HG03159 (cell line): ENCODE data around the gene SENP8.

Experiments
- ATAC-seq: cut with Tn5 transposase; IDR thresholded peaks from one replicate; pipeline ENCODE4 v1.9.1; 2021; ENCODE audit warnings: mild to moderate bottlenecking, moderate library complexity; ENCODE audit not compliant: unreplicated experiment

The SENP8 gene

DNA sequence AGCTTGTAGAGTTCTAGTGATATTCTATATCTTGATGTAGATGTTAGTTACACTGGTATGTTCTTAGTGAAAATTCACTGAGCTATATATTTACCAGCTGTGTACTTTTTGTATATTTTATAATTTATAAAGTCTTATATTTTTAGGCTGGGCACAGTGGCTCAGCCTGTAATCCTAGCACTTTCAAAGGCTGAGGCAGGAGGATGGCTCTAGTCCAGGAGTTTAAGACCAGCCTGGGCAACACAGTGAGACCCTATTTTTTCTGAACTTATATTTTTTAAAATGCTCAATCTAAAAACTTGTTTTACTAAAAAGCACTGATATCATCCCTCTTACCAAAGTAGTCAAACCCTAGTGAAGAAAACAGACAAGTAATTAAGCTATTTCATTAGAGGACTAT is 5.4 kb upstream of the SENP8 start:
- ATAC-seq, result no peak

- no peak for ATAC-seq
Observed at GRCh38 chr15:72113347-72114031, 4.7 kb upstream of the SENP8 start.

DNA sequence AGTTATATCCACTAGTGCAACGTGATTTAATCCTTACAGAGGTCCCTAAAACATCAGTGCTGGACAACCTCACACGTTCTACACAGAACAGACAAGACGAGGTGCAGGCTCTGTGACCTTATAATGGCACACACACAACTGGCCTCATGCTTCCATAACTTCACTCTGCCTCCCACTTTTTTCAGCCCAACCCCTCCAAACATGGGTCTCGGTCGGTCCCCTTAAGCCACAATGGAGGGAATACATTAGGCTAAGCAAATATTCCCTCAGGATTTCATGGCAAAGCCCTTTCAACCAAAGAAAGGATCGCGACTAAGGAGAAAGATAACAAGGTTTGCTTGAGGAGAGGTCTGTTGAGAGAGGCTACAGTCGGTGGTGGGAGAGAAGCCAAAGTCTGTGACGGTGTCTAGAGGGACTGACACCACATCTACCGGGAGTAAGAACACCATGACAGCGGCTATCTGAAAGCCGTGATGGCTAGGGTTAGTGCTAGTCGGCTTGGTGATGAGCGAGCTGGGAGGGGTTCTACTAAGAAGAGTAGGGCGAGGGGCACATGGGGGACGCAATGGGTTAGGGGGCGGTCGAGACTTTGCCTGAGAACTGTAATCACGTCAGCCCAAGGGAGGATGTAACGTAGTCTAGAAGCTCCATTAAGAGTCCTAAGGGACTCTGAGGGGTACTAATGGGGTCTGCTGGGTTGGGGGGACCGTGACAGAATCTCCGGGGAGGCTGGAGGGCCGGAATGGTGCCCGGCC is 1.3 kb upstream of the SENP8 start:
- ATAC-seq, result peak; percentile 1

DNA sequence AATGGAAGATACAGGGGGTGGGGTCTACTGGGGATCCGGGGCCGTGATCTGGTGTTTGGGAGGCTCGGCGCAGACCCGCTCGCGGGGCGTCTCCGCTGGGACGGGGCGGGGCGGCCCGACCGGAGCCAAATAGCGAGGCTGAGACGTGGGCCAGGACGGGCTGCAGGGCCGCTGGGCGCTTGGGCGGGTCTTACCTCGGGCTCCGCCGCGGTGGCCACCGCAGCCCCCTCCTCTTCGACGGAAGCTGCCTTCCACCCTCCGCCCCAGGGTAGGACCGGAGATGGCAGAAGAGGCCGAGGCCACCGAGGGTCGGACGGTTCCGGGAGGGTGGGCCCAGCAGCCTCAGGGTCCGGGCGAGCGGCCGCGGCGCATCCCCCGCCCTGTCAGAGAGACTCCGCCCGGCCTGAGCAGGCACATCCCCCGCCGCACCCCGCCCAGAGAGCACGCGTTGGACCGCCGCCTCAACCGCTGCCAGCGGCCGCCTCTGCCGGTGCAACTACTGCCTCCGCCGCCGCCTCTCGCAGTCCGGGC is 652 bp upstream of the SENP8 start:
- peak; percentile 61 for ATAC-seq

DNA sequence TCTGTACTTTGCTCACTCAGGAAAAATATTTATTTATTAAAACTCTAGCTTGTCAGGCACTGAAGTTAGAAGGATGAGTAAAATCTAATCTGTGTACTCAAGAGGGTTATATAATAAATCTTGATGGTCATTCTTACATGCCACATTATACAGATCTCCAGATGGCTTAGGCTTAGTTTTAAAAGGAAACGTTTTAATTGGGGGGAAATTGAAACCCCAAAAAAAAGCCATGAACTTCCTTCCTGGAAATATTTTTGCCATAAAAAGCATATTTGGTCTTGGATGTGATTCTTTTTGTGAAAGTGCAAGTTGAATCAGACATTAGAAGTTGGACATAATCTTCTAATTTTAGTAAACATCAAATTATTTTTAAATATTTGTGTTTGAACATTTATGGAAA is 6.0 kb downstream of the SENP8 start:
- no peak for ATAC-seq

DNA sequence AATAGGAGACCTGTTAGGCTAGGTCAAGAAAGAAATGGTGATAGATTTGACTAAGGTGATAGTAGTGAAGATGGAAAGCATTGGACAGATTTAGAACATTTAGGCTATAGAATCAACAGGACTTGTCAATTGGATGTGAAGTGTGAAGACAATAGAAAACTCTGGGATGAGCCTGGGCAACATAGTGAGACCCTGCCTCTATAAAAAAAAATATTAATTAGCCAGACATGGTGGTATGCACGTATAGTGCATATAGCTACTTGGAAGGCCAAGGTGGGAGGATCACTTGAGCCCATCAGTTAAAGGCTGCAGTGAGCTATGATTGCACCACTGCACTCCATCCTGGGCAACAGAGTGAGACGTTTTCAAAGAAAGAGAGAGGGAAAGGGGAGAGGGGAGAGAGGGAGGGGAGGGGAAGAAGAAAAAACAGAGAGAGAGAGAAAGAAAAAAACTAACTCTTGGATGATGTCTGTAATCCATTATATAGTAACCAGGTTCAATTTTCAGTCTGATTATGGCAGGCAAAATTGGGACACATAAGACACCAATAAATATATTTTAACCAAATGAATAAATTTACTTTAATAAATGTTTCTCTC is 9.6 kb downstream of the SENP8 start:
- ATAC-seq, result no peak

GRCh38 chr15:72128359-72128758 is 10.2 kb downstream of the SENP8 start:
- no peak for ATAC-seq

DNA sequence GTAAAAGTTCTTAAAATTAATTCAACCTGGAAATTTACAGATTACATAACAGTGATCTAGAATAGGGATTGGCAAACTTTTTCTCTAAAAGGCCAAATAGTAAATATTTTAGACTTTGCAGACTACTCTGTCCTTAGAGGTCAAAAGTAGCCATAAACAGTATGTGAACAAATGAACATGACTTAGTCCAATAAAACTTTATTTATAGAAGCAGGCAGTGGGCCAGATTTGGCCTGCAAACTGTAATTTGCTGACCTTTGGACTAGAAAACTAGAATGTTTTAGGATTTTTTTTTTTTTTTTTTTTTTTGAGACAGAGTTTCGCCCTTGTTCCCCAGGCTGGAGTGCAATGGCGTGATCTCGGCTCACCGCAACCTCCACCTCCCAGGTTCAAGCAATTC is 12.1 kb downstream of the SENP8 start:
- no peak for ATAC-seq

DNA sequence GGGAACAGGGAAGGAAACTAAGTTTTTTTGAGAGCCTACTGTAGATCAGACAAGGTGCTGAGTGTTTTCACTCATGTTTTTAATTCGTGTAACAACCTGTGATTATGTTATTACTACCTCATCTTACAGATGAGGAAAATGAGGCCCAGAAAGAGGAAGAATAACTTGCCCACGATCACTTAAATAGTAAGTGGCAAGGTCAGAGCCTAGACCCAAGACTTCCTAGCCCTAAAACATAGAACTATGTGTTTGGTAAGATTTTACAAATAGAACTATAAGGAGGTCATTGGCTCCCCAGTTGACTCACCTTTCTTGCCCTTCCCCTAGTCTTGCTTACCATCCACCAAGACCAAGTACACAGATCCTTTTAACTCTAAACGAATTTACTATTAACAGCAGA is 13.7 kb downstream of the SENP8 start:
- no peak for ATAC-seq

GRCh38 chr15:72133211-72133610 is 15.0 kb downstream of the SENP8 start:
- ATAC-seq, result no peak

- ATAC-seq, result no peak
Observed at GRCh38 chr15:72135719-72136118, 17.5 kb downstream of the SENP8 start.

DNA sequence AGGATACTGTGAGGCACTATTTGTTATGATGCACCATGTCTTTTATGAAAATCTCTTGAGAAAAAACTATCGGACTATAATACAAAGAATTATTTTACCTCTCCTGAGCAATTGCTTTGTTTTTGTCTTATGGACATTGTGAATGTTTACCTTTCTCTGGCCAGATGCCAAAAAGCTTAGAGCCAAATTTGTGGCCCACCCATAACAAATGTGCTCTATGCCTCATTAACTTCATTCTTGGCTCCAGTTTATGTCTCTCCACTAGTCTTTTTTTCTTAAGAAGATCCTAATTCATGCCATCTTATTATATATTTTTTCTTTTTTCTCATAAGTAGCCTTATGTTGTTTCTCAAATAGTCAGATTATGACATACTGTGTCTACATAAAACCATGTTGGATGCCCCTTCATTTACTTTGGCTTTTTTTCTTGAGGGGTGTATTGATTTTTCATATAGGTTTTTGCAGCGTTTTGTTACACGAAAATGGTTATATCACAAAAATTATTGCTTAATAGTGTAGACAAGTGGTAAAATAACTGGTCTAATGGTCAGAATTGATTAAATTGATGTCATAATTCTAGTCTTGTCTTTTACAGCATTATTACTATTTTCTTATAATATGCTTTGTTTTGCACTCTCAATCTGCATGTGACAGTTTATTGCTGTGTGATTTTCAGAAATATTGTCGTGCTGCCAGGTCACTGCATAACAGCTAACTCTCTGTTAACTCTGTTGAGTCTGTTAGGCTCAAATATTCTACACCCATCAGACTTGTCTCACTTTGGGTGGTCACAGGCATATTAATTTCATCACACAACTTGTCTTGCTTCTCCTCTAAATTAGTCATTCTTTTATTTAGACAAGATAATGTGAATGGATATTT is 18.2 kb downstream of the SENP8 start:
- ATAC-seq, result no peak

DNA sequence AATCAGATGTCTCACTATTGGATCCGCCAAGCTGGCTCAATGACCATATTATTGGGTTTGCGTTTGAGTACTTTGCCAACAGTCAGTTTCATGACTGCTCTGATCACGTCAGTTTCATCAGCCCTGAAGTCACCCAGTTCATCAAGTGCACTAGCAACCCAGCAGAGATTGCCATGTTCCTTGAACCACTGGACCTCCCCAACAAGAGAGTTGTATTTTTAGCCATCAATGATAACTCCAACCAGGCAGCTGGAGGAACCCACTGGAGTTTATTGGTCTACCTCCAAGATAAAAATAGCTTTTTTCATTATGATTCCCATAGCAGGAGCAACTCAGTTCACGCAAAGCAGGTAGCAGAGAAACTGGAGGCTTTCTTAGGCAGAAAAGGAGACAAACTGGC is 21.5 kb downstream of the SENP8 start:
- ATAC-seq, result no peak

GRCh38 chr15:72140088-72140487 is 21.9 kb downstream of the SENP8 start:
- no peak for ATAC-seq

- ATAC-seq, result peak; percentile 100
Observed at GRCh38 chr15:72141171-72142084, 23.2 kb downstream of the SENP8 start.

GRCh38 chr15:72146221-72146620 is 28.0 kb downstream of the SENP8 start:
- ATAC-seq, result no peak

DNA sequence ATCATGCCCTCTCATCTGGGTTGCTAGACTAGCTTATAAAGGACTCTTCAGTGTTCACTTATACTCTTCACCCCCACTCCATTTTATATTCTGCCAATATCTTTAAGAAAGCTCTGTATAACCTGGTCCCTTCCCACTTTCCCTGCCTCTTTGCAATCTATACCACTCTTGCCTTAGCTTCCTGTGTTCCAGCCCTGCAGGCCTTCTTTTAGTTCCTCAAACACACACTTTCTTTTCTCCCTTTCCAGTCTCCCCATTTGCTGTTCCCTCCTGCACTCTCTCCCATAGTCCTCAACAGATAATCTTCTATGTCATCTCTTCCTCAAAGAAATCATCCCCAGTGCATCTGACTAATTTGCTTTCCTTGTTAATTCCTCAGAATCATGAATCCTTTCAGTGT is 28.7 kb downstream of the SENP8 start:
- no peak for ATAC-seq

GRCh38 chr15:72147418-72147817 is 29.2 kb downstream of the SENP8 start:
- no peak for ATAC-seq

- ATAC-seq, result no peak
Observed at GRCh38 chr15:72153269-72154000, 35.2 kb downstream of the SENP8 start.
